Activated CD4-positive, CD25-positive, alpha-beta regulatory T cell treated with anti-CD3 and anti-CD28 coated beads, Interleukin-2, amount 50 U/mL, for 24 hours (primary cell): Measurements from ENCODE around the gene PIK3C2G.

Experiments
- ATAC-seq, 2 donors: fragments of 150-1000 bp; cut with Tn5 transposase; one replicate each; pipeline ENCODE4 v1.10.0; 2021; ENCODE audit warnings: mild to moderate bottlenecking in 1 of 2, moderate library complexity in 1 of 2

Gene PIK3C2G

GRCh38 chr12:18421867-18422266 lies 160.5 kb downstream of the PIK3C2G start:
- ATAC-seq: no peak

GRCh38 chr12:18422871-18423270 lies 161.6 kb downstream of the PIK3C2G start:
- ATAC-seq: no peak

DNA sequence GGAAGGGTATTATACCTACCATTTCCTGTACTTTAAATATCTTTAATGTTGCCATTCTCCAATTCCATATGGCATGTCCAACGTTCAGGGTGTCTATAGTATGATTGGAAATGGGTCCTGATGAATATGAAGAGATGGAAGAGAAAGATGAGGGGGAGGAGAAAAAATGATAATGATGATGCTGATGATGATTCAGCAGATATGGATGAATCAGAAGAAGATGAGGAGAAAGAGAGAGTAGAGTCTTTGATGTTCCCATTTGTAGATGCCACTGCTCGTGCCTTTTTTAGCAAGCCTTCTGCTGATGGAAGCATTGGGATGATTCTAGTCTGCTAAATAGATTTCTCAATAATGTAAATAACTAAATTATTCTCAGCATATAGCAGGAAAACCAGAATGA lies 163.5 kb downstream of the PIK3C2G start:
- ATAC-seq: no peak

DNA sequence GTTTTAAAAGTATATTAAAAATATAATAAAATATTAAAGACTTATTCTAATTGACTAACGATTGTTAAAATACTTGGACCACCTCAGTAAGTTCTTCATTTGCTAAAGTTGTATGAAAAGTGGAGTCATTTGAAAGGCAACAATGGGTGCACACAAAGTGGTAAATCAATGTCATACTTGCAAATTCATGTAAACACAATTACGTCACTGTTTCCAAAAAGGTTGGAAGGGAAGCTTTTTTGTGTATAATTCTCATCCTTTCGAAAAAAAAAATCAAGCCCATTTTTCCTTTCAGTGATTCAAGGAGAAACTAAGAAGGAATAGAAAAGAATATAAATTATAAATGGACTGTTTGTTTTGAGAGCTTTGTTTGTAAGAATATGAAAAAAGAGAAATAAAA lies 166.2 kb downstream of the PIK3C2G start:
- ATAC-seq: no peak

- no peak for ATAC-seq
These were observed 167.1 kb downstream of the PIK3C2G start for GRCh38 chr12:18428416-18428815.

DNA sequence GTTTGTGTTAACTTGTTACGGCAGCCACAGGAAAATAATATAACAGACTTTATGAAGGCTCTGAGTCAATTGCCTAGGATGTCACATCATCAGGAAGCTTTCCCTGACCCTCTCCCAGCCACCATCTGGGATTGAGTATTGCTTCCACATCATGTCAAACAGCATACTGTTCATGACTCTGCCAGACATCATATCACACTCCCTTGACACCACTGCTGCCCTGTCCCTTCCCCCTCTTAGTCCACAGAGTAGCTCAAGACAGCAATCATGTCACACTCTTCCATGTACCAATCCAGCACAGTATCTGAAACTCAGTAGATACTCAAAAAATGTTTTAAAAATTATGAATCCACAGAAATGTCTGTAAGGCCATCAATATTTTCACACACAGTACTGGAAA lies 168.0 kb downstream of the PIK3C2G start:
- no peak for ATAC-seq

GRCh38 chr12:18430425-18431048 lies 169.2 kb downstream of the PIK3C2G start:
- no peak for ATAC-seq

DNA sequence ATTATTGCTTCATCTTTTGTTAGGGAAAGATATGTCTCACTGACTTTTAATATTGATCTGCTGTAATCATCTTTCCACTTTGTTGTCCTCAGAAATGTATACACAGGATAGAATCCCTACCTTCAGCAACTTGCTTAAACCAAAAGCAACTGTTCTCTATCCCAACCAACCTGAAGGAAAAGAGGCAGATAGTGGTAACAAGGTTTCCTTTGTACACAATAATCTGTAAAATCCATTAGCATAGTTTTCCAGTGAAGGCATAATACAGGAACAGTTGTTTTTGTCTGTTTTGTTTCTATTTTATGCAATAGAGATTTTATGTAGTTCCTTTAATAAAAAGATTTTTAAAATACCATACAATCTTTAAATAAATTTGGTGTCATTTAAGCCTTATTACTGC lies 170.5 kb downstream of the PIK3C2G start:
- ATAC-seq: no peak

GRCh38 chr12:18432206-18432605 lies 170.9 kb downstream of the PIK3C2G start:
- ATAC-seq: no peak

DNA sequence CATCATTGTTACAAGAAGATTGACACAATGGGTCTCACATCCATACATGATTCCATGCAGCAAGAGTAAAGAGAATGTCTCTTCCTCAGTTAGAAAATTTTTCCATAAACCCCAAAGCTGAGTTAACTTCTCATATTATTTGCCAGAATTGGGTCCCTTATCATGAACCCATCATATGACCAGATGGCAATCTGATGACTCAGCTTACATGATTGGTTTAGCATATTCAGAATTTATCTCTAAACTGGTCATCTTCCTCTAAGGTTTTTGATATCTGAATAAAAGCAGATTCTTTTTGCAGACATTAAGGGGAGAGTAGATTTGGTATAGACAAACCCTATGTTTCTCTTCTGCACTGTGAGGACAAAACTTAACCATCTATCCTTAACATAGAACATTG lies 174.9 kb downstream of the PIK3C2G start:
- no peak for ATAC-seq

DNA sequence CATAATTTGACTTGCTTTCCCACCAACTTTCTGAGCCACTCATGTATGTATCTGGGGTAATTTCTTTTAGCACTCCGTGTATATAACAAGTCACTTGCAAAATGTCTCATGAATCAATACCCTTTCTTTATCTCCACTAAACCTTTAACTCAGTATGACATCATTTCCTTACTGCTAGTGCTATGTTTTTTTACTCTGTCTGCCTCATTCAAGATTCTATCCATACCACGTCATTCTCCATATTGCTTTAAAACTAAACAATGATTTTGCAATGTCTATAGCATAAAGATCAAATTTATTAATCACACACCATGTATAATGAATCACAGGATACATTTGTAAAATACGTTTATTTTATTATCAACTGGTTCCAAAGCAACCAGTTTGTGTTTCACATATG lies 178.2 kb downstream of the PIK3C2G start:
- no peak for ATAC-seq

- ATAC-seq: no peak
These were observed 182.6 kb downstream of the PIK3C2G start for GRCh38 chr12:18443768-18444437.

DNA sequence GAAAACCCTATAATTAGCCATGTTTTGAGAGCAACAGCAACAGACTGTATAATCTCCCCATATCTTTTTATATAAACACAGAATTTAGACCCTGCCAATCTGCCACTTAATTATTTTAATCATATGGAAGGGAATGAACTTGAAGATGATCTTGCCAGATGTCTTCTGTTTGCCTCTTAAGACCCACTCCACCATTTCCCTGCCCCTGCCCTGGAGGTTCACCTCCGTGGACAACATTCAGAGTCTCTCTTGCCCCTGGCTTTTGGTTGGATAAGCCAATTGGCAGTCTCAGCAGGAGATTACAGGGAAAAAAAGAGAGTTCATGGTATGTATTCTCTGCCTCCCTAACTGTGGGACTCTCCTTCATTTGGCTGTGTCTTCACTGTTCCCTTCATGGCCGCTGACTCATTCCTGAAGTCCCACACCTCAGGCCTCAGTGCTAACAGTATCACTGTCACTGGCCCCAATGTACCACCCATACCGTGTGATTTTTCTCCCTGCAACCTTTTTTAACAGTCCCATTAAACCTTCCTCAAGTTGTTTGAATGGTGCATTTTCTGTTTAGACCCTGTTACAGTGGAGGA lies 184.8 kb downstream of the PIK3C2G start:
- no peak for ATAC-seq

GRCh38 chr12:18454330-18454729 lies 193.0 kb downstream of the PIK3C2G start:
- no peak for ATAC-seq

GRCh38 chr12:18456344-18456743 lies 195.0 kb downstream of the PIK3C2G start:
- ATAC-seq: no peak

DNA sequence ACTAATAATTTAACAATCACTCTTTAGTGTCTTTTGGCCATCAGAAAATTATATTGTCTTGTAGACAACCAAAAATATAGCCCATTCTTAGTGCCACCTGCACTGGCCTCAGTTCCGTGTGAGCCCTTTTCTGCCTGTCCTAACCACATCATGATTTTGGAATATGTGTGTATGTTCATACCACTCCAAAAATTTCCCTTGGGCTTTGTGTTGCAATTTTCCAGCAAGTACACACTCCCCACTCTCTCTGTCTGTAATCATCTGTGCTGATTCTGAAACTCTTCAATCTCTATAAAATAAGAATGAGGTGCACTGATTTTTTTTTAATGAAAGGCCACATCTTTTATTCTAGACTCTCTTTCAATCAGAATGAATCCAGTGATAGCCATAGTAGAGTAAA lies 196.0 kb downstream of the PIK3C2G start:
- ATAC-seq: no peak

DNA sequence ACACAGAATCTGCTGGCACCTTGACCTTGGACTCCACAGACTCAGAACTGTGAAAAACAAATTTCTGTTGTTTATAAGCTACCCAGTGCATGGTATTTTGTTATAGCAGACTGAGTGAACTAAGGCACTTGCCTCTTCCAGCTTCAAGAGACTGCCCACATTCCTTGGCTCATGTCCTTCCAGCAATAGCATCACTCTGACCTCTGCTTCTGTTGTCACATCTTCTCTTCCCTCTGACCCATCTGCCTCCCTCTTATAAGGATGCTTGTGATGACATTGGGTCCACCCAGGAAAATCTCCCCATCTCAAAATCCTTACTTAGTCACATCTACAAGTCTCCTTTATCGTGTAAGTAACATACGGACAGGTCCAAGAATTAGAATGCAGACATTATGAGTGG lies 200.4 kb downstream of the PIK3C2G start:
- ATAC-seq: no peak

- no peak for ATAC-seq
These were observed 201.1 kb downstream of the PIK3C2G start for GRCh38 chr12:18462442-18462841.

DNA sequence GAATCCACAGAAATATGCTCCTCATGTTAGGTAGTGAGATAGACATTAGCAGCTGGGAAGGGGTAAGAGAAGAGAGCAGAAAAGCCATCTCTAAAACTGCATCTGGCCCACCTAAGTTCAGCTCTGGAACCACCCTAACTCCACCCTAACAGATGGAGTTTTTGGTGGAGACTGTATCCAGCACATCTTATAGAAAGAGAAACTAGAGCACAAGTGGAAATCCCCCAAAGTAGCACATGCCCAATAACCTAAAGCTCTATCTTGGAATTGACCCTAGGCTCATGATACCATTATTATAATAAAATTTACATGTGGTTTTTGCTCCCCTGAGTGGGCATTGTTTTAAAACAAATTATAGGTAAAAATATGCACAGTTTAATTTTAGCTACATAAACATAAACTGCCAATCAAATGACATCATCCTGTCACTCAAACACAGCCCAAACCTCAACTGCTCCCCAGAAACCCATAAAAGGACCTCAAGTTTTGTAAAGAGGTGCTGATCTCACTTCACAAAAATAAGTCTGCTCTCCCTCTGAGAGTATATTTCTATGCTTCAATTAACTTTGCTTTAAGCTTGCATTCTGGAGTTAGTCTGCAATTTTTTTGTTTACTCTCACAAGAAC lies 206.4 kb downstream of the PIK3C2G start:
- ATAC-seq: no peak

DNA sequence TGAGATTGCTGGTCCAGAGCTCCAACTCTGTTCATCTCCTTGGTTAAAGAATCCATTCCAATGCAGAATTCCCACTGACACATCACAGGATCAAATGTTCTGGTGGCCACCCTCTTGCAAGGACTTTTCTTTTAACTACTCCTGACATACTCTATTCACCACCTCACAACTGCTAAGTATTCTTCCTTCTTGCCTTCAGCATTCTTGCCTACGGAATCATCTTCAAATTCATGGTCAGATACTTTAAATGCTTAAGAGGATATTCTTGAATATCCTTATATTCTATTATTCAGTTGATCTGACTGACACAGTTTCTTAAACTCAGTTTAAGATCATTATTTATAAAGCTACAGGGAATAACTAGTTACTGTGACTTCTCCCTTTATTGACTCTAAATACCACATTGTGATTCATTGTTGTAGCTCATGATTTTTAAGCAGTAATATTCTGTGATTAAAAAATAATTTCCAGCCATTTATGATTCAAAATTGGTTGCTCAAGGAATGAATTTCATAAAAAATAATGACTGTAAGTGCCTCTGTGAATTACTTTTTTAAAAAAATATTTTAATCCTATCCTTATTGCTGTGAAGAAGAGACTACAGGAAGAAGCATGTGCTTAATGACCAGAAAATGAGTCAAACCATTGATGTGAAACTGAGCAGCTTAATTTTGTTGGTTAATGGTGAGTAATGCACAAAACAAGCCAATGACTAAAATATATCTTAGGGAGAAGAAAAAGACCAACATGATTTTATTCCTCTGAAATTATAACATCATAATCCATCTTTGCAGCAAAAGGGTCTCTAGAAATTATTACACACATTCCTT lies 207.1 kb downstream of the PIK3C2G start:
- no peak for ATAC-seq

DNA sequence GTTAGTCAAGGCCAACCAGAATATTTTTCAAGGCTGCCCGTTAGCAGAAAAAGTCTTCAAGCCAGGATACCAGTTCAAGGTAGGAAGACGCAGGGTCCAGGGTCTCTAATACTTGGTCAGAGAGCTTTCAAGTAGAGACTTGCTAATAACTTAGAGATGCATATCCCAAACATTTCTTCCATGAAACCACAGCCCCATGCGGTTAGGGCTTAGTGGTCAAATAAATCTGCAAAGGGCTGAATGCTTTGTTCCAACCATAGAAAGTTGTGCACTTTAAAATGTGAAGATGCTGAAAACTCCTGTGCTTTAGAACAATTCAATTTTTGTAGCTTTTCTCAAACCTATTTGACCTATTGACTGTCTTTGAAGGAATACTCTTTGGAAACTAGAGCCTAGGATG lies 208.9 kb downstream of the PIK3C2G start:
- ATAC-seq: no peak

GRCh38 chr12:18472304-18472703 lies 211.0 kb downstream of the PIK3C2G start:
- no peak for ATAC-seq

DNA sequence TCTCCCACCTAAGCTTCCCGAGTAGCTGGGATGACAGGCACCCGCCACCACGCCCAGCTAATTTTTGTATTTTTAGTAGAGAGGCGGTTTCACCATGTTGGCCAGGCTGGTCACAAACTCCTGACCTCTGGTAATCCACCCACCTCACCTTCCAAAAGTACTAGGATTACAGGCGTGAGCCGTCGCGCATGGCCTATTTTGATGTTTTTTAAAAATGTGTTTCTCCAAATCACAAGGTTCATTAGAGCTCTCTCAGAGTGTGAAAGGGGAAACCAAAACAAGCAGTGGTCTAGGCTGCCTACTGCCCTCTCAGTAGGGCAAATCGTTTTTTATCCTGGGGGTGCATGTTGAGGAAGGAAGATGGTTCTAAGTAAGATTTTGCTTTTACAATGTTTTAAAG lies 211.5 kb downstream of the PIK3C2G start:
- ATAC-seq: no peak
